Glomerular visceral epithelial cell (primary cell): Measurements from ENCODE around the gene SLC16A1.
A peak's percentile ranks its signal among the peaks of the same experiment; 100 is the strongest.
"Not testable (repeated sequence)": the region's sequence is repeated elsewhere in the genome, so short reads cannot be mapped to it uniquely, and the experiment has no call there.

Experiments
- DNase-seq: peaks from one replicate; pipeline ENCODE4 v3.0.0-alpha.2; 2016; ENCODE audit errors: extremely low spot score

Gene SLC16A1

GRCh38 chr1:112964347-112964746 lies 8.4 kb upstream of the SLC16A1 start:
- no peak for DNase-seq

- no peak for DNase-seq
These were observed 5.1 kb upstream of the SLC16A1 start for GRCh38 chr1:112961072-112961471.

- DNase-seq: no peak
These were observed 4.4 kb upstream of the SLC16A1 start for GRCh38 chr1:112960384-112960783.

GRCh38 chr1:112958236-112958635 lies 2.2 kb upstream of the SLC16A1 start:
- DNase-seq: not testable (repeated sequence)

GRCh38 chr1:112957133-112957812 lies 1.3 kb upstream of the SLC16A1 start:
- peak; percentile 76 for DNase-seq

- peak; percentile 40 for DNase-seq
These were observed 642 bp upstream of the SLC16A1 start for GRCh38 chr1:112956544-112957132.

- peak; percentile 75 for DNase-seq
These were observed 837 bp downstream of the SLC16A1 start for GRCh38 chr1:112954945-112955772.

- no peak for DNase-seq
These were observed 1.9 kb downstream of the SLC16A1 start for GRCh38 chr1:112954017-112954650.

GRCh38 chr1:112950426-112950825 lies 5.6 kb downstream of the SLC16A1 start:
- no peak for DNase-seq

- DNase-seq: no peak
These were observed 9.3 kb downstream of the SLC16A1 start for GRCh38 chr1:112946683-112947082.

- DNase-seq: no peak
These were observed 16.2 kb downstream of the SLC16A1 start for GRCh38 chr1:112939810-112940209.

GRCh38 chr1:112938210-112938609 lies 17.8 kb downstream of the SLC16A1 start:
- DNase-seq: no peak

- DNase-seq: no peak
These were observed 18.5 kb downstream of the SLC16A1 start for GRCh38 chr1:112937495-112937894.

GRCh38 chr1:112937070-112937469 lies 18.9 kb downstream of the SLC16A1 start:
- DNase-seq: no peak

- peak; percentile 74 for DNase-seq
These were observed 20.4 kb downstream of the SLC16A1 start for GRCh38 chr1:112935461-112936111.

- no peak for DNase-seq
These were observed 21.4 kb downstream of the SLC16A1 start for GRCh38 chr1:112934577-112934976.

GRCh38 chr1:112933820-112934571 lies 22.0 kb downstream of the SLC16A1 start:
- DNase-seq: no peak

- no peak for DNase-seq
These were observed 26.0 kb downstream of the SLC16A1 start for GRCh38 chr1:112929979-112930378.

- DNase-seq: no peak
These were observed 28.5 kb downstream of the SLC16A1 start for GRCh38 chr1:112927462-112927990.

- no peak for DNase-seq
These were observed 29.1 kb downstream of the SLC16A1 start for GRCh38 chr1:112926858-112927257.

- DNase-seq: no peak
These were observed 31.0 kb downstream of the SLC16A1 start for GRCh38 chr1:112925015-112925414.
